Activated T-cell treated with anti-CD3 and anti-CD28 coated beads, Interleukin-2, amount 50 U/mL, for 72 hours (primary cell): ENCODE results near the gene ANO10. TPM values are rescaled to one million over a fixed set of nuclear protein-coding genes. Genes with fewer than 3 reads are reported as not detected.

Experiments used
- ATAC-seq, 2 donors: fragments of 150-1000 bp; cut with Tn5 transposase; replicated peaks in 1 of 2; 2 replicates each; pipeline ENCODE4 v1.10.0; 2021; ENCODE audit warnings: moderate library complexity in 2 of 2, mild to moderate bottlenecking in 1 of 2
- DNase-seq, 2 donors: peaks; one replicate each; pipeline ENCODE4 v3.0.0; 2021 to 2022; ENCODE audit warnings: mixed read lengths in 1 of 2
- H3K27ac Mint-ChIP-seq: one replicate; pipeline ENCODE4 v1.8.0; 2022; ENCODE audit warnings: mild to moderate bottlenecking, moderate library complexity, mixed read lengths
- H3K27me3 Mint-ChIP-seq: one replicate; pipeline ENCODE4 v1.8.0; 2022; ENCODE audit warnings: low read depth, mixed read lengths
- H3K36me3 Mint-ChIP-seq, 2 donors: one replicate each; pipeline ENCODE4 v1.8.0; 2022; ENCODE audit warnings: mixed read lengths in 2 of 2, mild to moderate bottlenecking in 1 of 2; ENCODE audit not compliant: insufficient read depth in 2 of 2
- H3K4me1 Mint-ChIP-seq: one replicate; pipeline ENCODE4 v1.8.0; 2022; ENCODE audit warnings: low read depth, mixed read lengths
- H3K4me3 Mint-ChIP-seq, 2 donors: one replicate each; pipeline ENCODE4 v1.8.0; 2022; ENCODE audit warnings: mild to moderate bottlenecking in 2 of 2, mixed read lengths in 2 of 2, moderate library complexity in 2 of 2
- H3K9me3 Mint-ChIP-seq, 2 donors: one replicate each; pipeline ENCODE4 v1.8.0; 2022; ENCODE audit warnings: mixed read lengths in 2 of 2
- total RNA-seq, 2 donors: library from RNA; stranded (reverse); gene quantifications; one replicate each; pipeline ENCODE4 v1.2.3, GENCODE V29; 2022

The ANO10 gene
- total RNA-seq, 2 donors from 2014 or later, result 10.7 to 11.8 TPM

DNA sequence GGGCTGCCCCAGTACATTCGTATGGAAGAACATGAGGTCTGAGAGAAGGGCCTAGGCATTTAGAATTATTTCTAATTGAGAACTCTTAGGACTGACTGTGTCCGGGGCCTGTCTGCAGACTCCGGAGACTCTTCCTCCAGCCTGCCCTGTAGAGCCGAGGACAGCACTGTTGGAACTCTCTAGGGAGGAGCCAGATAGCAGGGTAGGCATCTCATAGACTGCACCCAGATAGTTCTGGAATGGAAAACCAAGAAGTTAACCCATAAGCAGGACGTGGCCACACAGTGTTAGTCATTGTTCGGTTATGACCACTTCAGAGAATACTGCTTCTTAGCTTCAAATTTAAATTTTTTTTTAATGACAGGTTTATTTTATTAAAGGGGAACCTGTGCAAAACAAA lies 275.9 kb downstream of the ANO10 start:
- DNase-seq (peak; percentile 36 to 37), ATAC-seq (peak; percentile 85 to 87)
- H3K36me3 Mint-ChIP-seq, result peaks cover 14 to 43% of the 10 kb centered on the region in 2 donors
- no peaks in the 10 kb centered on the region for H3K27me3 Mint-ChIP-seq
- peaks cover 0 to 2% of the 10 kb centered on the region in 2 donors for H3K9me3 Mint-ChIP-seq
- H3K27ac Mint-ChIP-seq, result peak overlapping the region; percentile 91
- peak overlapping the region; percentile 56 to 61 for H3K4me3 Mint-ChIP-seq
- H3K4me1 Mint-ChIP-seq, result peaks cover 80% of the 10 kb centered on the region

DNA sequence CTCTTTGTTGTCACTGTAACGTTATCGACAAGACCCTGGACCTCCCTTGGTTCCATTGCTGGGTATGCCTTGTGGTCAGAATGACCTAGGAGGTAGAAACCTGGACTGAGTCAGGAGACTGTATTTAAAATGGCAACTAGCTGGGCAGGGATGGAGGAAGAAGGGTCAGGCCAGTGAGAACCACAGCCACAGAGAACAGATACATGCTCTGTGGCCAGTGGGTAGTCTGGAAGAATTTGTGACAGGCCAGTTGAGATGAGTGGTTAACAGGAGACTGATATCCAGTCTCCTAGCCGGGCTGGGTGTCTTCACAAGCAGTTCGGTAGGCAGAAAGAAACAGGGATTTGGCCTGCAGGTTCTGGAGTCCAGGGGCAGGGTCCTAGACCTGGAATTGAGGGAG lies 276.6 kb downstream of the ANO10 start:
- DNase-seq, result no peak
- no peaks in the 10 kb centered on the region for H3K27me3 Mint-ChIP-seq
- no peak for ATAC-seq
- H3K9me3 Mint-ChIP-seq, result peaks cover 0 to 2% of the 10 kb centered on the region in 2 donors
- peak overlapping the region; percentile 56 to 61 for H3K4me3 Mint-ChIP-seq
- peaks cover 14 to 49% of the 10 kb centered on the region in 2 donors for H3K36me3 Mint-ChIP-seq
- peaks cover 82% of the 10 kb centered on the region for H3K4me1 Mint-ChIP-seq
- H3K27ac Mint-ChIP-seq, result peak overlapping the region; percentile 91

DNA sequence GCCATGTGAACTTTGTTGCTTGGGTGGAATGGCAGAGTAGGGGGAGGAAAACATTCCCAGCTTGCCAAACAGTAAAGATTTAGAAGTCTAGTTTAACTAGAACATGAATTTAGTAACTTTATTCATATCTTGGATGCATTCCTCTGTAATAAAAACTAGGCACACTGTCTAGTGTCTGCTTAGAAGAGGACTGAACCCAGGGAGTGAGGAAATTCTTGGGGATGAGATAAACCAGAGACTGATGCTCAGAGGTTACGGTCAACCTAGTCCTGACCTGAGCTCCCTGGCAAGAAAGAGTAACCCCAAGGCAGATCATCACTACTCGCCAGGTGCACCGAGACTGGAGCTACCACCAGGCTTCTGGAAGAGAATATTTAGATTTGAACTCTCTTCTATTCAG lies 277.3 kb downstream of the ANO10 start:
- H3K27ac Mint-ChIP-seq, result peak overlapping the region; percentile 16
- peaks cover 14 to 52% of the 10 kb centered on the region in 2 donors for H3K36me3 Mint-ChIP-seq
- peaks cover 0 to 2% of the 10 kb centered on the region in 2 donors for H3K9me3 Mint-ChIP-seq
- no peaks in the 10 kb centered on the region for H3K27me3 Mint-ChIP-seq
- DNase-seq (no peak), ATAC-seq (no peak)
- H3K4me1 Mint-ChIP-seq, result peaks cover 85% of the 10 kb centered on the region
- H3K4me3 Mint-ChIP-seq, result no peak overlapping the region

GRCh38 chr3:43343815-43344214 lies 278.0 kb downstream of the ANO10 start:
- H3K4me3 Mint-ChIP-seq, result no peak overlapping the region
- DNase-seq (no peak), ATAC-seq (no peak)
- H3K27me3 Mint-ChIP-seq, result no peaks in the 10 kb centered on the region
- H3K36me3 Mint-ChIP-seq, result peaks cover 14 to 55% of the 10 kb centered on the region in 2 donors
- H3K9me3 Mint-ChIP-seq, result peaks cover 0 to 2% of the 10 kb centered on the region in 2 donors
- peaks cover 80% of the 10 kb centered on the region for H3K4me1 Mint-ChIP-seq
- H3K27ac Mint-ChIP-seq, result no peak overlapping the region

GRCh38 chr3:43343185-43343584 lies 278.6 kb downstream of the ANO10 start:
- Mint-ChIP-seq H3K27ac (no peak overlapping the region), H3K4me3 (no peak overlapping the region), H3K4me1 (peaks cover 76% of the 10 kb centered on the region), H3K9me3 (peaks cover 1 to 2% of the 10 kb centered on the region in 2 donors), H3K27me3 (no peaks in the 10 kb centered on the region), H3K36me3 (peaks cover 18 to 57% of the 10 kb centered on the region in 2 donors)
- ATAC-seq (no peak), DNase-seq (no peak)

DNA sequence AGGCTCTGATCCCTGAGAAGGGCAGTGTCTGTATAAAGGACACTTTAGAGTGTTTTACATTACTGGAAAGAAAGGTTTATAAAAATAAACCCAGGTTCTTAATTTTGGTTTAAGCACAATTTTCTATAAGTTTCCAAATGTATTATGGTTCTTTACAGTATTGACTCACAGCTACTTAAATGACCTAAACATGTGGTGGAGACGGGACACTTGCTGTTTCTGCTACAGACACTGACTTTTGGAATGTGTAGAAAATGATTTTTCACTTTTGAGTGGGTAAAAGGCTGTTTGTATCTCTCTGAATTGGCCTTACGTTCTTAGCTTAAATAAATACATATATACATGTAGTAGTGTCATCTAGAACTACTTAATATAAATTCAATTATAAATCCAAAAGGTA lies 280.0 kb downstream of the ANO10 start:
- H3K4me1 Mint-ChIP-seq, result peaks cover 62% of the 10 kb centered on the region
- H3K4me3 Mint-ChIP-seq, result no peak overlapping the region
- no peak for DNase-seq
- ATAC-seq, result peak; percentile 49 to 64
- H3K27me3 Mint-ChIP-seq, result no peaks in the 10 kb centered on the region
- peaks cover 14 to 60% of the 10 kb centered on the region in 2 donors for H3K36me3 Mint-ChIP-seq
- no peak overlapping the region for H3K27ac Mint-ChIP-seq
- peaks cover 1 to 2% of the 10 kb centered on the region in 2 donors for H3K9me3 Mint-ChIP-seq

- ATAC-seq (no peak), DNase-seq (no peak)
- Mint-ChIP-seq H3K27me3 (no peaks in the 10 kb centered on the region), H3K4me1 (peaks cover 48% of the 10 kb centered on the region), H3K36me3 (peaks cover 26 to 71% of the 10 kb centered on the region in 2 donors), H3K9me3 (peaks cover 7 to 12% of the 10 kb centered on the region in 2 donors), H3K4me3 (no peak overlapping the region), H3K27ac (no peak overlapping the region)
Observed at GRCh38 chr3:43340403-43340802, 281.4 kb downstream of the ANO10 start.

- peaks cover 30 to 76% of the 10 kb centered on the region in 2 donors for H3K36me3 Mint-ChIP-seq
- peaks cover 7 to 15% of the 10 kb centered on the region in 2 donors for H3K9me3 Mint-ChIP-seq
- DNase-seq (no peak), ATAC-seq (no peak)
- H3K27ac Mint-ChIP-seq, result peak overlapping the region; percentile 72
- H3K4me3 Mint-ChIP-seq, result no peak overlapping the region
- no peaks in the 10 kb centered on the region for H3K27me3 Mint-ChIP-seq
- H3K4me1 Mint-ChIP-seq, result peaks cover 27% of the 10 kb centered on the region
Observed at GRCh38 chr3:43338295-43338694, 283.5 kb downstream of the ANO10 start.

GRCh38 chr3:43335799-43336198 lies 286.0 kb downstream of the ANO10 start:
- DNase-seq (no peak), ATAC-seq (no peak)
- H3K9me3 Mint-ChIP-seq, result peaks cover 7 to 15% of the 10 kb centered on the region in 2 donors
- H3K4me3 Mint-ChIP-seq, result no peak overlapping the region
- peak overlapping the region; percentile 11 for H3K27ac Mint-ChIP-seq
- H3K4me1 Mint-ChIP-seq, result peaks cover 9% of the 10 kb centered on the region
- peaks cover 28 to 74% of the 10 kb centered on the region in 2 donors for H3K36me3 Mint-ChIP-seq
- H3K27me3 Mint-ChIP-seq, result no peaks in the 10 kb centered on the region

- no peaks in the 10 kb centered on the region for H3K27me3 Mint-ChIP-seq
- H3K27ac Mint-ChIP-seq, result no peak overlapping the region
Observed at GRCh38 chr3:43334976-43335375, 286.8 kb downstream of the ANO10 start.

DNA sequence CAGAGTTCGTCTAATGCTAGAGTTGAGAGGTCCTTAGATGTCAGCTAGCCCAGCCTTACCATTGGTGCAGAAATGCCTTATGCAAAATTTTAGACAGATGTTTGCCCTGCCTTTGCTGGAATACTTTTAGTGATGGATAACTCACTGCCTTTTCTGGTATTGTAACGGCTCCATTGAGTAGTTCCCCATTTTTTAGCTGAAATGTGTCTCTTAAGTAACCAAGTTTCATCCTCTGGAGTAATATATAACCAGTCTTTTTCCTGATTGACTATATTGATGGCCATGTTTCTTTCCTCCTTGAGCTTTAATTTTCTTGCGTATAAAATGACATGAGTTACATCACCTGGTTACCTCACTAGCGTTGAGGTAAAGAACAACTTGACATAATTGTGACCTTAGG lies 290.4 kb downstream of the ANO10 start:
- DNase-seq (no peak), ATAC-seq (no peak)
- Mint-ChIP-seq H3K27me3 (no peaks in the 10 kb centered on the region), H3K4me3 (no peak overlapping the region), H3K27ac (peak overlapping the region; percentile 63), H3K9me3 (peaks cover 5 to 11% of the 10 kb centered on the region in 2 donors), H3K4me1 (peaks cover 36% of the 10 kb centered on the region), H3K36me3 (peaks cover 17 to 39% of the 10 kb centered on the region in 2 donors)

More at GRCh38 chr3:43334976-43335375, 286.8 kb downstream of the ANO10 start:
- ATAC-seq (no peak), DNase-seq (no peak)
- Mint-ChIP-seq H3K4me1 (peaks cover 5% of the 10 kb centered on the region), H3K36me3 (peaks cover 28 to 66% of the 10 kb centered on the region in 2 donors), H3K4me3 (no peak overlapping the region), H3K9me3 (peaks cover 7 to 15% of the 10 kb centered on the region in 2 donors)

GRCh38 chr3:43330981-43331380 lies 290.8 kb downstream of the ANO10 start:
- H3K36me3 Mint-ChIP-seq, result peaks cover 13 to 35% of the 10 kb centered on the region in 2 donors

GRCh38 chr3:43328653-43329052 lies 293.2 kb downstream of the ANO10 start:
- Mint-ChIP-seq H3K27ac (peak overlapping the region; percentile 17), H3K27me3 (no peaks in the 10 kb centered on the region), H3K9me3 (no peaks in the 10 kb centered on the region), H3K4me3 (no peak overlapping the region), H3K36me3 (peaks cover 4 to 19% of the 10 kb centered on the region in 2 donors), H3K4me1 (peaks cover 60% of the 10 kb centered on the region)
- ATAC-seq (peak; percentile 26 to 32), DNase-seq (no peak)

More at GRCh38 chr3:43330981-43331380, 290.8 kb downstream of the ANO10 start:
- H3K4me3 Mint-ChIP-seq, result no peak overlapping the region
- DNase-seq (no peak), ATAC-seq (no peak)
- peaks cover 40% of the 10 kb centered on the region for H3K4me1 Mint-ChIP-seq
- peaks cover 4 to 7% of the 10 kb centered on the region in 2 donors for H3K9me3 Mint-ChIP-seq
- H3K27ac Mint-ChIP-seq, result peak overlapping the region; percentile 63
- H3K27me3 Mint-ChIP-seq, result no peaks in the 10 kb centered on the region

- Mint-ChIP-seq H3K27me3 (no peaks in the 10 kb centered on the region), H3K9me3 (no peaks in the 10 kb centered on the region), H3K36me3 (peaks cover 1 to 19% of the 10 kb centered on the region in 2 donors), H3K4me3 (peak overlapping the region in 1 of 2 donors; percentile 76), H3K4me1 (peaks cover 60% of the 10 kb centered on the region), H3K27ac (peak overlapping the region; percentile 96)
- ATAC-seq (no peak), DNase-seq (no peak)
Observed at GRCh38 chr3:43327582-43327979, 294.2 kb downstream of the ANO10 start.
